ENCODE results near the gene HYAL3. TPM values are rescaled to one million over a fixed set of nuclear protein-coding genes. Genes with fewer than 3 reads are reported as not detected.
"Not testable (repeated sequence)": the region's sequence is repeated elsewhere in the genome, so short reads cannot be mapped to it uniquely, and the experiment has no call there.

HYAL3 gene
- total RNA-seq, 4 donors from 2014 or later = 1.2 to 17.9 (median 1.8) TPM

- no peak for TF ChIP-seq CTCF (IDR thresholded peaks at IDR 0.05)
- no peak for TF ChIP-seq EP300 (IDR thresholded peaks at IDR 0.05)
- TF ChIP-seq POLR2A (IDR thresholded peaks at IDR 0.05) = no peak
- H3K27me3 ChIP-seq = no peaks in the 10 kb centered on the region
- H3K4me3 ChIP-seq = peak overlapping the region in 1 of 4 donors; percentile 67
- peaks cover 0 to 56% (median 0%) of the 10 kb centered on the region in 3 donors for H3K36me3 ChIP-seq
- WGBS, 2 donors = 82 to 83% methylated on average over 8 to 11 of the region's 11 CpGs
- peak overlapping the region in 2 of 4 donors; percentile 45 to 99 for H3K27ac ChIP-seq
- H3K4me1 ChIP-seq = peaks cover 0 to 60% (median 44%) of the 10 kb centered on the region in 4 donors
- no peaks in the 10 kb centered on the region for H3K9me3 ChIP-seq
- DNase-seq (ENCODE audit: low spot score in 2 of 2) = no peak
Observed at GRCh38 chr3:50318163-50318562, 19.0 kb upstream of the HYAL3 start.

- H3K27me3 ChIP-seq = no peaks in the 10 kb centered on the region
- no peak for DNase-seq (ENCODE audit: low spot score in 2 of 2)
- peak overlapping the region in 3 of 4 donors; percentile 45 to 99 (median 60) for H3K27ac ChIP-seq
- H3K9me3 ChIP-seq = no peaks in the 10 kb centered on the region
- TF ChIP-seq EP300 (IDR thresholded peaks at IDR 0.05) (no peak), POLR2A (IDR thresholded peaks at IDR 0.05) (no peak), CTCF (IDR thresholded peaks at IDR 0.05) (no peak)
- no peak overlapping the region for H3K4me3 ChIP-seq
- peaks cover 0 to 51% (median 37%) of the 10 kb centered on the region in 4 donors for H3K4me1 ChIP-seq
- WGBS, 2 donors = 22 to 34% methylated on average over 5 to 6 of the region's 6 CpGs
- H3K36me3 ChIP-seq = peaks cover 0 to 56% (median 0%) of the 10 kb centered on the region in 3 donors
Observed at GRCh38 chr3:50317300-50317699, 18.1 kb upstream of the HYAL3 start.

GRCh38 chr3:50316657-50317242 lies 17.5 kb upstream of the HYAL3 start:
- H3K4me1 ChIP-seq = peaks cover 0 to 45% (median 33%) of the 10 kb centered on the region in 4 donors
- H3K27ac ChIP-seq = peak overlapping the region in 3 of 4 donors; percentile 5 to 99 (median 45)
- no peaks in the 10 kb centered on the region for H3K9me3 ChIP-seq
- H3K27me3 ChIP-seq = no peaks in the 10 kb centered on the region
- no peak for TF ChIP-seq CTCF (IDR thresholded peaks at IDR 0.05)
- TF ChIP-seq POLR2A (IDR thresholded peaks at IDR 0.05) = no peak
- no peak for TF ChIP-seq EP300 (IDR thresholded peaks at IDR 0.05)
- peaks cover 0 to 60% (median 0%) of the 10 kb centered on the region in 3 donors for H3K36me3 ChIP-seq
- no peak overlapping the region for H3K4me3 ChIP-seq
- no peak for DNase-seq (ENCODE audit: low spot score in 2 of 2)
- WGBS, 2 donors = 63 to 64% methylated on average over 9 of the region's 9 CpGs

GRCh38 chr3:50314816-50315215 lies 15.6 kb upstream of the HYAL3 start:
- 96 to 99% methylated on average over 4 of the region's 4 CpGs for whole genome bisulfite sequencing, 2 donors
- H3K27me3 ChIP-seq = no peaks in the 10 kb centered on the region
- H3K4me3 ChIP-seq = no peak overlapping the region
- no peaks in the 10 kb centered on the region for H3K9me3 ChIP-seq
- peaks cover 0 to 63% (median 0%) of the 10 kb centered on the region in 3 donors for H3K36me3 ChIP-seq
- DNase-seq (ENCODE audit: low spot score in 2 of 2) = no peak
- no peak overlapping the region for H3K27ac ChIP-seq
- H3K4me1 ChIP-seq = peaks cover 0 to 38% (median 25%) of the 10 kb centered on the region in 4 donors
- TF ChIP-seq CTCF (IDR thresholded peaks at IDR 0.05) (no peak), EP300 (IDR thresholded peaks at IDR 0.05) (no peak), POLR2A (IDR thresholded peaks at IDR 0.05) (no peak)

GRCh38 chr3:50314342-50314741 lies 15.1 kb upstream of the HYAL3 start:
- Histone ChIP-seq H3K36me3 (peaks cover 0 to 63% (median 0%) of the 10 kb centered on the region in 3 donors), H3K4me1 (peaks cover 0 to 35% (median 21%) of the 10 kb centered on the region in 4 donors), H3K4me3 (no peak overlapping the region), H3K9me3 (no peaks in the 10 kb centered on the region), H3K27me3 (no peaks in the 10 kb centered on the region), H3K27ac (no peak overlapping the region)
- TF ChIP-seq EP300 (IDR thresholded peaks at IDR 0.05) (no peak), POLR2A (IDR thresholded peaks at IDR 0.05) (no peak), CTCF (IDR thresholded peaks at IDR 0.05) (no peak)
- WGBS, 2 donors = 81 to 83% methylated on average over 3 of the region's 3 CpGs
- DNase-seq (ENCODE audit: low spot score in 2 of 2) = no peak

- H3K36me3 ChIP-seq = peaks cover 0 to 58% (median 0%) of the 10 kb centered on the region in 3 donors
- not testable (repeated sequence) for H3K27me3 ChIP-seq; DNase-seq (ENCODE audit: low spot score in 2 of 2); H3K4me3 ChIP-seq; H3K27ac ChIP-seq; H3K9me3 ChIP-seq
- 96 to 97% methylated on average over 14 to 16 of the region's 32 CpGs for WGBS, 2 donors
- H3K4me1 ChIP-seq = peaks cover 0 to 12% (median 1%) of the 10 kb centered on the region in 4 donors
Observed at GRCh38 chr3:50312041-50312440, 12.8 kb upstream of the HYAL3 start.

All from tibial nerve (tissue), 4 donors.